NCI-H2029 treated with DMSO at 0.1 percent for 48 hours (cell line): Measurements from ENCODE around the gene CACNG4.

ENCODE experiments used
- DNase-seq: peaks from one replicate; lab custom pipeline; 2025; lab: John Stamatoyannopoulos, UW

Gene CACNG4

GRCh38 chr17:67066717-67067116 lies 102.2 kb downstream of the CACNG4 start:
- no peak for DNase-seq

- no peak for DNase-seq
Observed at GRCh38 chr17:67067571-67068482, 103.3 kb downstream of the CACNG4 start.

GRCh38 chr17:67068999-67069398 lies 104.5 kb downstream of the CACNG4 start:
- peak; percentile 79 for DNase-seq

GRCh38 chr17:67069603-67070136 lies 105.2 kb downstream of the CACNG4 start:
- no peak for DNase-seq

GRCh38 chr17:67071595-67071994 lies 107.1 kb downstream of the CACNG4 start:
- no peak for DNase-seq

- DNase-seq: no peak
Observed at GRCh38 chr17:67072885-67073284, 108.4 kb downstream of the CACNG4 start.

- no peak for DNase-seq
Observed at GRCh38 chr17:67074781-67075180, 110.3 kb downstream of the CACNG4 start.

GRCh38 chr17:67076290-67076689 lies 111.8 kb downstream of the CACNG4 start:
- DNase-seq: no peak

GRCh38 chr17:67078292-67078691 lies 113.8 kb downstream of the CACNG4 start:
- no peak for DNase-seq

GRCh38 chr17:67079491-67079890 lies 115.0 kb downstream of the CACNG4 start:
- no peak for DNase-seq

GRCh38 chr17:67080804-67081203 lies 116.3 kb downstream of the CACNG4 start:
- DNase-seq: no peak

GRCh38 chr17:67082107-67082506 lies 117.6 kb downstream of the CACNG4 start:
- DNase-seq: no peak
